ENCODE data around the gene DEFB123. TPM values are rescaled to one million over a fixed set of nuclear protein-coding genes. Genes with fewer than 3 reads are reported as not detected.

Gene DEFB123
- polyA plus RNA-seq, 1 donor from 2014 or later: not detected

- no peaks in the 10 kb centered on the region for H4K20me1 ChIP-seq (ENCODE audit: insufficient read depth)
- no peaks in the 10 kb centered on the region for H3K9me2 ChIP-seq (ENCODE audit: insufficient read depth, low read length)
- H3K27me3 ChIP-seq (ENCODE audit: insufficient read depth, low read depth, low read length): no peaks in the 10 kb centered on the region
- no peak overlapping the region for H2AFZ ChIP-seq (ENCODE audit: low read depth, low read length)
- H3K9ac ChIP-seq (ENCODE audit: low read length): no peak overlapping the region
- H3K4me2 ChIP-seq (ENCODE audit: low read length): no peak overlapping the region
- H3K9me3 ChIP-seq (ENCODE audit: low read length): peaks cover 5% of the 10 kb centered on the region
- no peak overlapping the region for H3K4me3 ChIP-seq (ENCODE audit: low read length)
- H3F3A ChIP-seq (ENCODE audit: insufficient read depth, low read length, poor library complexity, severe bottlenecking): no peaks in the 10 kb centered on the region
- no peak overlapping the region for H3K27ac ChIP-seq (ENCODE audit: low read length)
- no peaks in the 10 kb centered on the region for H3K79me2 ChIP-seq (replicated peaks; ENCODE audit: insufficient read depth, low read length)
- no peaks in the 10 kb centered on the region for H3K36me3 ChIP-seq (ENCODE audit: insufficient read depth, low read length)
- TF ChIP-seq TAF1 (IDR thresholded peaks at IDR 0.05; ENCODE audit: low read depth) (no peak), MXI1 (conservative IDR thresholded peaks at IDR 0.05; ENCODE audit: poor library complexity, severe bottlenecking) (no peak), REST (IDR thresholded peaks at IDR 0.05; ENCODE audit: borderline replicate concordance) (no peak), EP300 (conservative IDR thresholded peaks at IDR 0.05; ENCODE audit: poor library complexity, severe bottlenecking) (no peak), POLR2AphosphoS5 (IDR thresholded peaks at IDR 0.05) (no peak), EZH2 (IDR thresholded peaks at IDR 0.05; ENCODE audit: borderline replicate concordance, insufficient read depth, low read length, poor library complexity, severe bottlenecking) (no peak), RAD21 (conservative IDR thresholded peaks at IDR 0.05) (no peak), SMC3 (conservative IDR thresholded peaks at IDR 0.05; ENCODE audit: poor library complexity) (no peak)
- TF ChIP-seq, protein P1, sequence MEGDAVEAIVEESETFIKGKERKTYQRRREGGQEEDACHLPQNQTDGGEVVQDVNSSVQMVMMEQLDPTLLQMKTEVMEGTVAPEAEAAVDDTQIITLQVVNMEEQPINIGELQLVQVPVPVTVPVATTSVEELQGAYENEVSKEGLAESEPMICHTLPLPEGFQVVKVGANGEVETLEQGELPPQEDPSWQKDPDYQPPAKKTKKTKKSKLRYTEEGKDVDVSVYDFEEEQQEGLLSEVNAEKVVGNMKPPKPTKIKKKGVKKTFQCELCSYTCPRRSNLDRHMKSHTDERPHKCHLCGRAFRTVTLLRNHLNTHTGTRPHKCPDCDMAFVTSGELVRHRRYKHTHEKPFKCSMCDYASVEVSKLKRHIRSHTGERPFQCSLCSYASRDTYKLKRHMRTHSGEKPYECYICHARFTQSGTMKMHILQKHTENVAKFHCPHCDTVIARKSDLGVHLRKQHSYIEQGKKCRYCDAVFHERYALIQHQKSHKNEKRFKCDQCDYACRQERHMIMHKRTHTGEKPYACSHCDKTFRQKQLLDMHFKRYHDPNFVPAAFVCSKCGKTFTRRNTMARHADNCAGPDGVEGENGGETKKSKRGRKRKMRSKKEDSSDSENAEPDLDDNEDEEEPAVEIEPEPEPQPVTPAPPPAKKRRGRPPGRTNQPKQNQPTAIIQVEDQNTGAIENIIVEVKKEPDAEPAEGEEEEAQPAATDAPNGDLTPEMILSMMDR (IDR thresholded peaks at IDR 0.05; ENCODE audit: poor library complexity, severe bottlenecking): no peak
Observed at GRCh38 chr20:31488115-31488514, 47.7 kb downstream of the DEFB123 start.

GRCh38 chr20:31489152-31489551, 48.7 kb downstream of the DEFB123 start:
- Histone ChIP-seq H3K36me3 (ENCODE audit: insufficient read depth, low read length) (no peaks in the 10 kb centered on the region), H3K9ac (ENCODE audit: low read length) (no peak overlapping the region), H3K79me2 (replicated peaks; ENCODE audit: insufficient read depth, low read length) (no peaks in the 10 kb centered on the region), H3K4me2 (ENCODE audit: low read length) (no peak overlapping the region), H3K4me3 (ENCODE audit: low read length) (no peak overlapping the region), H3K27me3 (ENCODE audit: insufficient read depth, low read depth, low read length) (no peaks in the 10 kb centered on the region), H3K27ac (ENCODE audit: low read length) (no peak overlapping the region), H3K9me3 (ENCODE audit: low read length) (peaks cover 2% of the 10 kb centered on the region), H3K9me2 (ENCODE audit: insufficient read depth, low read length) (no peaks in the 10 kb centered on the region), H2AFZ (ENCODE audit: low read depth, low read length) (no peak overlapping the region), H3F3A (ENCODE audit: insufficient read depth, low read length, poor library complexity, severe bottlenecking) (no peaks in the 10 kb centered on the region), H4K20me1 (ENCODE audit: insufficient read depth) (no peaks in the 10 kb centered on the region)
- no peak for TF ChIP-seq TAF1 (IDR thresholded peaks at IDR 0.05; ENCODE audit: low read depth)
- TF ChIP-seq, protein P1 (IDR thresholded peaks at IDR 0.05; ENCODE audit: poor library complexity, severe bottlenecking): no peak
- TF ChIP-seq SMC3 (conservative IDR thresholded peaks at IDR 0.05; ENCODE audit: poor library complexity): no peak
- TF ChIP-seq POLR2AphosphoS5 (IDR thresholded peaks at IDR 0.05): no peak
- TF ChIP-seq REST (IDR thresholded peaks at IDR 0.05; ENCODE audit: borderline replicate concordance): no peak
- TF ChIP-seq MXI1 (conservative IDR thresholded peaks at IDR 0.05; ENCODE audit: poor library complexity, severe bottlenecking): no peak
- TF ChIP-seq RAD21 (conservative IDR thresholded peaks at IDR 0.05): no peak
- TF ChIP-seq EZH2 (IDR thresholded peaks at IDR 0.05; ENCODE audit: borderline replicate concordance, insufficient read depth, low read length, poor library complexity, severe bottlenecking): no peak
- no peak for TF ChIP-seq EP300 (conservative IDR thresholded peaks at IDR 0.05; ENCODE audit: poor library complexity, severe bottlenecking)
